Fibroblast of skin of back (primary cell): ENCODE results near the gene TENM4.

Experiments
- DNase-seq: peaks from one replicate; pipeline ENCODE4 v3.0.0-alpha.2; 2013

The TENM4 gene

DNA sequence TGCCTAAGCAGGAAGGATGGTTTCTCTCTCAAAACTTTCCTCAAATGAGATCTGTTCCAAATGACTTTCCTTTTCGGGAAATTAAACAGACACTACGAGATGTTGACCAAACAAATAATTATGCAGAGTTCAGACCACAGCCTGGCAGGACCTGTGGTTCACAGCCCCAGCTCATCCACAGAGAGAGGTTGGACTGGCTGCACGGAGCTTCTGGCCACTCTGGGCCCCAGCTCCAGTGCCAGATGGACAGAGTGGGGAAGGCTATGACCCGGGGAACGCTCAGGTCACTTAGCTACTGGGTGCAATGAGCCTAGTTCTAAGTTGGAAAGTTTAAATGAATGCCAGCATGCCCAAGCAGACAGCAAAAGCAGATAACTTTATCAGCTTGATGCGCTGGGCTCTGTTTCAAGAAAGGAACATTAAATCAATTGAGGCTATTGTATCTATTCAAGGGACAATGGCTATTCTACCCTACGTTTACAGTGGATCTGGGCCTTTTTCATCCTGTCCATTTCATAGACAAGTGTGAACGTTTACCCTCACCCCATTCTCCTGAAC, 710.5 kb downstream of the TENM4 start:
- no peak for DNase-seq

- DNase-seq, result no peak
Observed at GRCh38 chr11:78727816-78728215, 713.0 kb downstream of the TENM4 start.

- no peak for DNase-seq
Observed at GRCh38 chr11:78725200-78725599, 715.6 kb downstream of the TENM4 start.

DNA sequence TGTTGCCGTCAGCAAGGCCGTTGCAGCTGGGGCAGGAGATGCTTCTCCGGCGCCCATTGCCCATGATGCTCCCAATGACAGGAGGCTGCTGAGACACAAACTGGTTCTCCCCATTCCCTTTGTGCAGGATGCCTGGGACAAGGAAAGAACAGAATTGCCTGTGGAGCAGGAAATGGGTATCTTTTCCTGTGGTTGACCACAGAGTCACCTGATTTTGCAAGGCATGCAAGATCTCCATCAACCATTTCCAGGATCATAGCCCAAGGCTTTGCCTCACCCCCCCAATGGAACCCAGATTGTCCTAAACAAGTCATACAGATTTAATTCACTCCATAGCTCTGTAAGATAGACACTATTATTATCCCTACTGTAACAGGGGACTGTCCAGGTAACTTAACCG, 718.0 kb downstream of the TENM4 start:
- DNase-seq, result no peak

DNA sequence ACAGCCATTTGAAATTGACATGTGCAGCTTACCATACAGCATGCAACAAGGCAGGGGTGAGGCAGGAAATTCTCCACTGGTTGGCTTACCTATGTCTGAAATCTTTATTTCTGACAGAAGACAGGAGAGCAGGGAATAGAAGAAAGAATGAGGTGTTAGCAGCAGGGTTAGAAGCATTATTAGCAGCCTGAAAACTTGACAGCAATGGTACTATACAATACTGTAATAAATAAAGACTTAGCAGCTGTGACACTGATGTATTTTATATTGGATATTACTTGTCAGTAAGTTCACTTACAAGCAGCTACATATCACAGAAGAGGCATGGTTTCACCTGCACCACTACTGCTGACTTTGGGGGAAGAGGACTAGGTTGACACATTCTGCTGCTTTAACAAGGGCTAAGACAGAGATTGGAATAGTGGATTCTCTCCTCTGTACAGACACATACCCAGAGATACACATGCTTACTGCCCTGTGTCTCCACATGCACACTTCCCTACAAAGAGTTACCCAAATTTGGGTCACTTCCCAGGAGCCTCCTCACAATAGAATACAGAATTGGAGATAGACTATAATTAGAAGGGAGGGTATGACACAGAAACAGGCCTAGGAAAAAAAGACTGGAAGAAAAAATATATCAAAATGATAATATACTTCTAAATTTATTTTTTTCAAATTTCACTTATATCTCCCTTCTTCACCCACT, 720.4 kb downstream of the TENM4 start:
- DNase-seq, result no peak

GRCh38 chr11:78717041-78717440, 723.8 kb downstream of the TENM4 start:
- no peak for DNase-seq

DNA sequence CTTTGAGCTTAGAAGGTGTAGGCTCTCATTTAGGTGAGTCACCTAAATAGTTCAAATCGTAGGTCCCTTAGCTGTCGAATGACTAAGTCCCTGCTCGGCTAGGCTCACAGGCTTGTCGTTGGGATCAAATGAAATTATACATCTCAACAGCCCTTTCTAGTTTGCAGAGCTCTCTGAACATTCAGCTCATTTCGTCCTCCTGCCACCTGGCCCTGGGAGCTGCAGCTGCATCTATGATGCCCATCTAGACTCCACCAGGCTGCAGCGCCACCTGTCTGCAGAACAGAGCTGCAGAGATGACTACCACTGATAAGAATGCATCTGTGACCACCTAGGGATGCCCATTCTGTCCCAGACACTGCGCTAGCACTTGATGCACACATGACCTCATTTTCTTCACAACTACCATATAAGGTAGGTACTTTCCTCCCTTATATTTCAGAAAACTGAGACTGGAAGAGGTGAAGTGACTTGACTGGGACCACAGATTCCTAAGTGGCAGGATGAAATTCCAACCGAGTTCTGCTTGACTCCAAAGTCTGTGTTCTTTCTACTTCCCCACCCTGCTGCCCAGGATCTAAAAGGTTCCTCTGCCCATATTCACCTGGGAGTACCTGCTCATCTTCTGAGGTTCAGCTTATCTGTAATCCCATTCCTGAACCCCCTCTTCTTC, 725.1 kb downstream of the TENM4 start:
- peak; percentile 79 for DNase-seq

GRCh38 chr11:78714539-78714938, 726.3 kb downstream of the TENM4 start:
- no peak for DNase-seq

DNA sequence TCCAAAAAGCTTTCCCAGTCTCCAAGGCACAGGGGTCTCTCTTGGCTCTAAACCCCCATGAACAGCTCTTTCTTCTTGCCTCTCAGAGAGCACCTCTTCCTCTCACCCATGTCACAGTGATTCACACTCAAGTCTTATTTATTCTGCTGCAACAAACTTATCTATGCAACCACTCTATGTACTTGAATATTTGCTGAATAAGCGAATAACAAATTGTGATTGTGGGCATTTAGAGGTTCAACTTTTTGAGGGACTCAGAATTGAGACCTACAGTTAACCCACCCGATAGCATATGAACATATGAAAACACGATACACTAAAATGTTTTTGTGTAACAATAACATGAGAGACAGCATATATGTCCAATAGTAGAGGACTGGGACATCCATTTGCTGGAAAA, 729.1 kb downstream of the TENM4 start:
- no peak for DNase-seq

DNA sequence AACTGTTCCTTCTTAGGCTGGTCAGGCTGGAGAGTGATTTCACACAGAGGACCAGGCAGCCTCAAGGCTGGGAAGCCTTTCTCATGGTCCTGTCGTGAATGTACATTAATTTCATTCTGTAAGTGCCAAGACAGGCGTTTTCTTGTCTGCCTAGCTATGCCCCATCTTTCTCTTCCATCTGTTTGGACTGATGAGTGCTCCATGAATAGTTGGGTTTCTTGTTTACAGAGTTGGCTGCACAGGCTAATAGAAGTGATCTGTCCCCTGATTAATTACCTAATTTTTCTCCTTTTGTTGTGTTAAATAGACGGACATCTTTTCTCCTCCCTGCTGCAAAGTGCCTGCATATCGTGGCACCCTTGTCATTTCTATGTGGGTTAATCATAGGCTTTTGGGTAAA, 730.4 kb downstream of the TENM4 start:
- no peak for DNase-seq

DNA sequence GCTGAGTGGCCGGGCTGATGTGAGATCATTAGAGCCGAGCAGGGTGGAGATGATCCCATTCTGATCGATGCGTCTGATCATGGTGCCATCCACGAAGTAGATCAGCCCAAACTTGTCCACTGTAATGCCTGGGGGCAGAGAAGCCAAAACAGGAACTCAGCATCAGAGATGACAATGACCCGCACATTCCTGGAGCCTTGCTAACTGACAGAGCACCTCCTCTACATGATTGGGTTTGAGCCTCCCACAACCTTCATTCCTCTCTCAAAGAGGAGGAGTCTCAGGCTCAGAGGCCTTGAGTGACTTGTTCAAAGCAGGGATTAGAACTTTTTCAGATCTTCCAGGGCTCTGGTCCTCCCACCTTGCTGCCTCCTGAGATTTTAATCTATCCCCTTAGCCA, 732.4 kb downstream of the TENM4 start:
- peak; percentile 67 for DNase-seq

GRCh38 chr11:78706551-78706950, 734.3 kb downstream of the TENM4 start:
- DNase-seq, result no peak

DNA sequence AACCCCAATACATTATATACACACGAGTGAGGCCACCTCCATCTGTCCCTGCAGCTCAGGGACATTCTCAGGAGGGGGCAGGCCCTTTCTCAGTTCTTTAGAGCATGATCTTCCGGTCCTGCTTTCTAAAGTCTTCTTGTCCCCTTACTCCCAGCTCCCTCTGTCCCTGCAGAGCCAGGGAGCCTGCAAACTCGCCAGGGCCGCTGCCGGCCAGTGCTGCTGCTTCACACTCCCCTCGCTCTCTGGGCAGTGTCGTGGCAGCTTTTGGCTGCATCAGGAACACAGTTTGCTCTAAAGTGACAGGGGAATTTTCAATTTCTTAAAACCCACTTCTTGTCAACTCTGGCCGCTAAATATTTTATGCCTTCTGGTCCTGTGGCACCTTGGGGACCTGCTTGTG, 736.0 kb downstream of the TENM4 start:
- DNase-seq, result no peak

DNA sequence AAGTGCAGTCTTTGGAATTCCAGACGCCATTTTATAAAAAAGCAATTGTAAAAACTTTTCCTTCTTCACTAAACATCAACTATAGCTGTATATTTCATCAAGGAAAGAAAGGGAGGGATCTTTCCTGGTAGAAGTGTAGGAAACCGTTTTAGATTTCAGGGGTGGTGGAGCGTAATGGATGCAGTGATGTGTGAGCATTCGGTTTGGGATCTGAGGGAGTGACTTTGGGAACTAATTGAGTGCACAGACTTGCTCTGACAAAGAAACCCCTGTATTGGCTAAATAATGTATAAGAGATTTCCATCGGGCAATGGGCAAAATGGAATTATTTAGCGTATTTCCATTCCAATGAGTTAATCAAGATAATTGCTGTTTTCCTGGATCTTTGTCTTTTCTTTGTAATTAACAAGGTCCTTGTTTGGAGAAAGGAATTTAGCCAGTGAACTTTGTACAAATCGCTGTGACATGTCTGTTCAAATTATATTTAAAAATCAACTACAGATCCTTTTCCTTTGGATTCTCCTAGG, 741.2 kb downstream of the TENM4 start:
- DNase-seq, result no peak

DNA sequence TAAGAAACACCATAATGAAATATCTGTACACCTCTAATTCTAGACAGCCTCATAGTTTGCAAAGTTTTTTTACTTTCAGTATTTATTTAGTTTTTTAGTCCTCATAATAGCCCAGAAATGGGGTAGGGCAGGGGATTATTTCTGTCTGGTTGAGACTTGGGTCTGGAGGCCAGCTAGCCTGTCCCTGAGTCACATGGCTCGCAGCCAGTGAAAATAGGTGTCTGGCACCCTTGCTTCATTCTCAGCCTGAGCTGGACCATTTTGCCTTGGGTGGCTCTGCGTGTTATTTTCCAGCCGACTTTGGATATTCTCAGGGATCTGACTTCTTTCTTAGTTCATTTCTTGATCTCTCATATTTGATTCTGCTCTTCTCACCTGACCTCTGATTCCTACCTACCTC, 742.2 kb downstream of the TENM4 start:
- peak; percentile 90 for DNase-seq

DNA sequence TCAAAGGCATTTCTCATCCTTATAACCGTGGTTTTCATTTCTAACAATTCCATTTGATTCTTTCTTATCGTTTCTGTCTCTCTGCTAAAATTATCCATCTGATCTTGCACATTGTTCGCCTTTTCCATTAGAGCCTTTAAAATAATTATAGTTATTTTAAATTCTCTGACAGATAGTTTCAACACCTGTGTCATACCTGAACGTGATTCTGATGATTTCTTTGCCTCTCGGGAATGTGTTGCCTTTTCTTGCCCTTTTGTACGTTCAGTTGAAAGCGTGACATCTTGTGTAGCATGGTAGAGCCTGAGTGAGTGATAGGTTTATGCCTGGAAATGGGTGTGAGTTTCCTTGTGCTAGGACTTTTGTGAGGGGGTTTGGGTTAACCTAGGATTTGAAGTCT, 744.7 kb downstream of the TENM4 start:
- no peak for DNase-seq

DNA sequence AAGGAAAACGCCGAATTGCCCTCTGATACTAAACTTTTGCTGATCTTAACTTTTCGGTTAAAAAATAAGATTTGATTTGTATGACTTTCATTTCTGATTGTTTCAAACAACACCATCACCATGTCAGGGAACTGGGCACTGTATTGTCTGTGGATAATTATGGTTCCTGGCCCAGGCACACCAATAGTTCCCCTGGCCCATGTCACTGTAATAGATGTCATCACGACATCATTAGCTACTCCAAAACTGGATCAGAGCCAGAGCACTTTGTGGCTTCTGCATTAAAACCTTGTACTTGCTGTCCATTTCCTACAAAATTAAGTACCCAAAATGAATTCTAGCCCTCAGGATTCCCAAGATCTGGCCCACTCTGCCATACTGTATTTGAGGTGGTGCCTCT, 746.7 kb downstream of the TENM4 start:
- peak; percentile 7 for DNase-seq

DNA sequence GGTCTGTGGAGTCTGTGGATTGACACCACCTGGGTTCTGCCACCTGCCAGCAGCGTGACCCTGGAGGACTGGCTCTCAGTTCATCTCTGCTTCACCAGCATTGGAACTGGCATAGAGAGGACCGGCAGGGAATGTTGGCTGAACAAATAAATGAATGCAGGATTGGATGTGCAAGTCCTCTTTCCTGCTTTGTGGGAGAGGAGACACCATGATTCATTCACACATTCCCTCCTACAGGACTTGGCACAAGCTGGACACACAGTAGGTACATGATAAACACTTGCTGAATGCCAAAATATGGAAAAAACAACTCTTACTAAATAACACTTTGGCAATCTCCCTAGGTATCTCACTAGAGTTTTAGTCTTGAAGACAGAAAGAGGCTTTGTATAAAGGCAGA, 749.6 kb downstream of the TENM4 start:
- DNase-seq, result no peak

GRCh38 chr11:78690352-78690987, 750.4 kb downstream of the TENM4 start:
- DNase-seq, result peak; percentile 18

DNA sequence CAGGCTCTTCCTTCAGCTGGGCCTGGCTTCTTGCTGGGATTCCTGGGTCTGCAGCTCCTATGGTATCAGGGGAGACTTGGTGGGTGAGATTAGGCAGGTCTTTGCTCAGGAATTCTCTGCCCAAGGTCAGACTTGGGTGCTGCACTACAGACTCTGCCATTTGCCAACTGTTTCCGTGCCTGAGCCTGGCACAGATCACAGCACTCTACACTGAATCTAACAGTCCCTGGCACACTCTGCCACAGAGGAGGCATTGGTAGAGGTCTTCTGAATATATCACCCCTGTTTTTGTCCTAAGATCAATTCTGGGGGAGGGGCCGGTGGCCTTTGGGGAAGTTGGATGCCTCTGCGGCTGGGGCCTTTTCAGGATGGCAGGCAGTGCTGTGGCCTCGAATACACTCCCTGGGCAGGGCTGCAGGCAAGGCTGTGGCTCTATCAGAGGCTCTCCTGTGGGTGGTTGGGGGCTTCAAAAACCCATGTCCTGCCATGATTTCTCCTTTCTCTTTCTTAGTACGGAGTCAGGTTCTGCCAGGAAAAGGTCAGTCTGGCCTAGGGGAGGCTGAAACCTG, 751.2 kb downstream of the TENM4 start:
- DNase-seq, result no peak

DNA sequence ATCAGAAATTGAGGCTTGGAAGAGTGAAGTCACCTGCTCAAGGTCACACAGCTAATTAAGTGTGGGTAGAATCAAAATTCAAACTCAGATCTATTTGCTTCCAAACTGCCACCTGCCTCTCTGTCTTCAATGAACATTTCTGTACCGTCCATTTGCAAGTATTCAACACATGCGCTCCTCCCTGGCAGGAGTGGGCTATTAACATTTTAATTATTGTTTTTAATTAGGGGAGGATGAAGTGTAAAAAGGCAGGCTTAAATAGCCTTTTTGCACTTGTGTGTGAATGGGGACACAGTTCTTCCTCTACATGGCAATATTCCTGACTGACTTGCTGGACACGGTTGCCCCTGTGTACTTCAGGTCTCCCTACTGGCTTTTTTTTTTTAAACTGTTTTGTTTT, 751.7 kb downstream of the TENM4 start:
- no peak for DNase-seq

DNA sequence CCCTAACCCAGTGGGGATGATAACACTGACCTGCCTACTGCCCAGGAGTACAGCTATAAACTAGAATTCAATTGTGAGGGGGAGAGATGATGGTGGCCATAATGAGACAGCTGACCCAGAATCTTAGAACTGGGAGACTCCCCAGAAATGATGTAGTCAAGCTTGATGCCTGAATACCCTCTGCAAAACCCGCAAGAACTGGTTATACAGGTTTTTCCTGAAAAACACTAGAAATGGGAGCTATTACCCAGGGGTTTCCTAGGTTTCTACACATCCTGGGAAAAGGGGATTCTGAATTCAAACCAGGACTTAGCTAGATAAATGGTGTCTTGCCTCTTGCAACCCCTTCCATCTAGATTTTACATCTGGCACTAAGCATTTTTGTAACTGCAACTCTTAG, 752.4 kb downstream of the TENM4 start:
- DNase-seq, result no peak

- no peak for DNase-seq
Observed at GRCh38 chr11:78685156-78685555, 755.7 kb downstream of the TENM4 start.
